ENCODE results near the gene ENPP7. TPM values are rescaled to one million over a fixed set of nuclear protein-coding genes. Genes with fewer than 3 reads are reported as not detected.

ENPP7 gene
- total RNA-seq, 1 donor from 2014 or later, result not detected

GRCh38 chr17:79691931-79692330, 38.8 kb upstream of the ENPP7 start:
- H3K4me1 Mint-ChIP-seq, result no peaks in the 10 kb centered on the region
- H3K9me3 Mint-ChIP-seq, result no peaks in the 10 kb centered on the region
- TF ChIP-seq CTCF (conservative IDR thresholded peaks at IDR 0.05), result no peak
- H3K36me3 Mint-ChIP-seq (ENCODE audit: low read depth), result no peaks in the 10 kb centered on the region
- DNase-seq (ENCODE audit: low read depth, low spot score), result no peak
- H3K27me3 Mint-ChIP-seq (ENCODE audit: low read depth), result no peaks in the 10 kb centered on the region
- no peak overlapping the region for H3K27ac Mint-ChIP-seq (ENCODE audit: unreplicated experiment)
- no peak overlapping the region for H3K4me3 Mint-ChIP-seq

GRCh38 chr17:79693419-79693818, 37.3 kb upstream of the ENPP7 start:
- H3K27me3 Mint-ChIP-seq (ENCODE audit: low read depth), result no peaks in the 10 kb centered on the region
- no peaks in the 10 kb centered on the region for H3K36me3 Mint-ChIP-seq (ENCODE audit: low read depth)
- no peaks in the 10 kb centered on the region for H3K4me1 Mint-ChIP-seq

DNA sequence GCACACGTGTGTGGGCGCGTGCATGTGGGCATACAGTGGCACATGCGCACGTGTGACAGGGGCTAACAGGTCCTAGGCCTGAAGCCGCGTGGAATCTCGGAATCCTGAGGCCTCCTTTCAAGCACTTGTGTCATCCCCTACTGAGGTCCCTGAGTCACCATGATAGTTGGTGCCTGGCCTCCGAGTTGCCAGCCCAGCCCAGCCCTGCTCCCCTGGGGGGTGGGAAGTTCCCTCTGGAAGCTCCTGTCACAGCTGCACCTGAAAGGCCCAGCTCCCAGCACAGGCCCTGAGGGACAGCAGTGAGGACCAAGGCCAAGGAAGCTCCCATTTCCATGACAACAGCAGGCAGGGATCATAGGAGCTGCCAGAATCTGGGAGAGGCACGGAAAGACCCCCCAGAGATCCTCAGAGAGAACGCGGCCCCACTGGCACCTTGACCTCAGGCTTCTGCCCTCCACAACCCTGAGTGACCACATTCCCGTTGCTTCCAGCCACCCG, 35.4 kb upstream of the ENPP7 start:
- Mint-ChIP-seq H3K27ac (ENCODE audit: unreplicated experiment) (no peak overlapping the region), H3K9me3 (no peaks in the 10 kb centered on the region), H3K27me3 (ENCODE audit: low read depth) (no peaks in the 10 kb centered on the region), H3K4me3 (no peak overlapping the region), H3K36me3 (ENCODE audit: low read depth) (no peaks in the 10 kb centered on the region), H3K4me1 (no peaks in the 10 kb centered on the region)
- no peak for DNase-seq (ENCODE audit: low read depth, low spot score)
- no peak for TF ChIP-seq CTCF (conservative IDR thresholded peaks at IDR 0.05)

More at GRCh38 chr17:79693419-79693818, 37.3 kb upstream of the ENPP7 start:
- TF ChIP-seq CTCF (conservative IDR thresholded peaks at IDR 0.05), result no peak
- no peak overlapping the region for H3K4me3 Mint-ChIP-seq
- DNase-seq (ENCODE audit: low read depth, low spot score), result no peak
- no peak overlapping the region for H3K27ac Mint-ChIP-seq (ENCODE audit: unreplicated experiment)
- no peaks in the 10 kb centered on the region for H3K9me3 Mint-ChIP-seq

DNA sequence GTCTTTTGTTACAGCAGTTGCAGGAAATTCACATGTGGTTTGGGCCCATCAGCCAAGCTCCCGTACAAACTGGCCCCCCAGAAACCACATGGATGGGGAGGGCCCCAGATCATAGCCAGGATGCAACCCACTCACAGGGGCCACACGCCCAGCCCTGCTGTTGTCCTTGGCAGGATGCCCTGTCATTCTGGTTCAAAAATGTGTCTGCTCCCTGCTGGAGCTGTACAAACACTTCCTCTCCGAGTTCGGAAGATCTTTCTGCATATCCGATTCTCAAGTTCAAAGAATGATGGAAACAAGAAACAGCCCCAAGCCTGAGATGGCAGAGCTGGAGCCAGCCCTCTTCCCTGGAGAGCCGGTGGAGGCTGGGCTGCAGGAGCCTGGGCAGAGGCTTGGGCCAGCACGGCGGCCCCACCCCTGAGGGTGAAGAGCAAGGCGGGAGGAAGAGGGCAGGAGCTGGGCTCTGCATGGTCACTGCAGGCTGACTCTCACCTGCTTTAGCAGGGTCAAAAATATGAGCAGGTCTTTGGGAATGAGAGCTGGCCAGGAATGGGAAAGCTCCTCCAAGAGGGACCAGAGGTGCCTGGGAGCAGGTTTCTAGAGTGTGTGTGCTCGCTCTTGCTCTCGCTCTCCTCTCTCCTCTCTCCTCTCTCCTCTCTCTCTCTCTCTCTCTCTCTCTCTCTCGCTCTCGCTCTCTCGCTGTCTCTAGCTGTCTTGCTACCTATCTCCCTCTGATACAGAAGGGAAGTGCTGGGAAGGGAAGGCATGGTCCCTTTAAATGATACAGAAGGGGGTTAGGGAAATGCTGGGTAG, 34.7 kb upstream of the ENPP7 start:
- no peaks in the 10 kb centered on the region for H3K36me3 Mint-ChIP-seq (ENCODE audit: low read depth)
- TF ChIP-seq CTCF (conservative IDR thresholded peaks at IDR 0.05), result no peak
- no peak overlapping the region for H3K4me3 Mint-ChIP-seq
- no peaks in the 10 kb centered on the region for H3K27me3 Mint-ChIP-seq (ENCODE audit: low read depth)
- no peaks in the 10 kb centered on the region for H3K4me1 Mint-ChIP-seq
- no peaks in the 10 kb centered on the region for H3K9me3 Mint-ChIP-seq
- peak overlapping the region; percentile 63 for H3K27ac Mint-ChIP-seq (ENCODE audit: unreplicated experiment)
- no peak for DNase-seq (ENCODE audit: low read depth, low spot score)

GRCh38 chr17:79696610-79696982, 34.1 kb upstream of the ENPP7 start:
- TF ChIP-seq CTCF (conservative IDR thresholded peaks at IDR 0.05), result no peak
- Mint-ChIP-seq H3K27ac (ENCODE audit: unreplicated experiment) (no peak overlapping the region), H3K27me3 (ENCODE audit: low read depth) (no peaks in the 10 kb centered on the region), H3K36me3 (ENCODE audit: low read depth) (no peaks in the 10 kb centered on the region), H3K4me1 (no peaks in the 10 kb centered on the region), H3K4me3 (no peak overlapping the region), H3K9me3 (no peaks in the 10 kb centered on the region)
- DNase-seq (ENCODE audit: low read depth, low spot score), result no peak
